NCI-H774 (cell line): Measurements from ENCODE around the gene CA9.
A peak's percentile ranks its signal among the peaks of the same experiment; 100 is the strongest.

Experiments used
- DNase-seq: peaks from one replicate; lab custom pipeline; 2025; lab: John Stamatoyannopoulos, UW

CA9 gene

DNA sequence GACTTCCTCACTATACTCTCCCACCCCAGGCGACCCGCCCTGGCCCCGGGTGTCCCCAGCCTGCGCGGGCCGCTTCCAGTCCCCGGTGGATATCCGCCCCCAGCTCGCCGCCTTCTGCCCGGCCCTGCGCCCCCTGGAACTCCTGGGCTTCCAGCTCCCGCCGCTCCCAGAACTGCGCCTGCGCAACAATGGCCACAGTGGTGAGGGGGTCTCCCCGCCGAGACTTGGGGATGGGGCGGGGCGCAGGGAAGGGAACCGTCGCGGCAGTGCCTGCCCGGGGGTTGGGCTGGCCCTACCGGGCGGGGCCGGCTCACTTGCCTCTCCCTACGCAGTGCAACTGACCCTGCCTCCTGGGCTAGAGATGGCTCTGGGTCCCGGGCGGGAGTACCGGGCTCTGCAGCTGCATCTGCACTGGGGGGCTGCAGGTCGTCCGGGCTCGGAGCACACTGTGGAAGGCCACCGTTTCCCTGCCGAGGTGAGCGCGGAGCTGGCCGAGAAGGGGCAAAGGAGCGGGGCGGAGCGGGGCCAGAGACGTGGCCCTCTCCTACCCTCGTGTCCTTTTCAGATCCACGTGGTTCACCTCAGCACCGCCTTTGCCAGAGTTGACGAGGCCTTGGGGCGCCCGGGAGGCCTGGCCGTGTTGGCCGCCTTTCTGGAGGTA, 2.1 kb downstream of the CA9 start:
- DNase-seq, result no peak

DNA sequence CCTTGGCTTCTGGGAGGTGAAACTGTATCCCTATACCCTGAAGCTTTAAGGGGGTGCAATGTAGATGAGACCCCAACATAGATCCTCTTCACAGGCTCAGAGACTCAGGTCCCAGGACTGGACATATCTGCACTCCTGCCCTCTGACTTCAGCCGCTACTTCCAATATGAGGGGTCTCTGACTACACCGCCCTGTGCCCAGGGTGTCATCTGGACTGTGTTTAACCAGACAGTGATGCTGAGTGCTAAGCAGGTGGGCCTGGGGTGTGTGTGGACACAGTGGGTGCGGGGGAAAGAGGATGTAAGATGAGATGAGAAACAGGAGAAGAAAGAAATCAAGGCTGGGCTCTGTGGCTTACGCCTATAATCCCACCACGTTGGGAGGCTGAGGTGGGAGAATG, 5.4 kb downstream of the CA9 start:
- DNase-seq, result no peak

DNA sequence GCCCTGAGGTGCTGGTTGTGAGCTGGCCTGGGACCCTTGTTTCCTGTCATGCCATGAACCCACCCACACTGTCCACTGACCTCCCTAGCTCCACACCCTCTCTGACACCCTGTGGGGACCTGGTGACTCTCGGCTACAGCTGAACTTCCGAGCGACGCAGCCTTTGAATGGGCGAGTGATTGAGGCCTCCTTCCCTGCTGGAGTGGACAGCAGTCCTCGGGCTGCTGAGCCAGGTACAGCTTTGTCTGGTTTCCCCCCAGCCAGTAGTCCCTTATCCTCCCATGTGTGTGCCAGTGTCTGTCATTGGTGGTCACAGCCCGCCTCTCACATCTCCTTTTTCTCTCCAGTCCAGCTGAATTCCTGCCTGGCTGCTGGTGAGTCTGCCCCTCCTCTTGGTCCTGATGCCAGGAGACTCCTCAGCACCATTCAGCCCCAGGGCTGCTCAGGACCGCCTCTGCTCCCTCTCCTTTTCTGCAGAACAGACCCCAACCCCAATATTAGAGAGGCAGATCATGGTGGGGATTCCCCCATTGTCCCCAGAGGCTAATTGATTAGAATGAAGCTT, 6.1 kb downstream of the CA9 start:
- DNase-seq, result no peak

DNA sequence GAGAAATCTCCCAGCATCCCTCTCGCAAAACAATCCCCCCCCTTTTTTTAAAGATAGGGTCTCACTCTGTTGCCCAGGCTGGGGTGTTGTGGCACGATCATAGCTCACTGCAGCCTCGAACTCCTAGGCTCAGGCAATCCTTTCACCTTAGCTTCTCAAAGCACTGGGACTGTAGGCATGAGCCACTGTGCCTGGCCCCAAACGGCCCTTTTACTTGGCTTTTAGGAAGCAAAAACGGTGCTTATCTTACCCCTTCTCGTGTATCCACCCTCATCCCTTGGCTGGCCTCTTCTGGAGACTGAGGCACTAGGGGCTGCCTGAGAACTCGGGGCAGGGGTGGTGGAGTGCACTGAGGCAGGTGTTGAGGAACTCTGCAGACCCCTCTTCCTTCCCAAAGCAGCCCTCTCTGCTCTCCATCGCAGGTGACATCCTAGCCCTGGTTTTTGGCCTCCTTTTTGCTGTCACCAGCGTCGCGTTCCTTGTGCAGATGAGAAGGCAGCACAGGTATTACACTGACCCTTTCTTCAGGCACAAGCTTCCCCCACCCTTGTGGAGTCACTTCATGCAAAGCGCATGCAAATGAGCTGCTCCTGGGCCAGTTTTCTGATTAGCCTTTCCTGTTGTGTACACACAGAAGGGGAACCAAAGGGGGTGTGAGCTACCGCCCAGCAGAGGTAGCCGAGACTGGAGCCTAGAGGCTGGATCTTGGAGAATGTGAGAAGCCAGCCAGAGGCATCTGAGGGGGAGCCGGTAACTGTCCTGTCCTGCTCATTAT, 6.8 kb downstream of the CA9 start:
- no peak for DNase-seq

DNA sequence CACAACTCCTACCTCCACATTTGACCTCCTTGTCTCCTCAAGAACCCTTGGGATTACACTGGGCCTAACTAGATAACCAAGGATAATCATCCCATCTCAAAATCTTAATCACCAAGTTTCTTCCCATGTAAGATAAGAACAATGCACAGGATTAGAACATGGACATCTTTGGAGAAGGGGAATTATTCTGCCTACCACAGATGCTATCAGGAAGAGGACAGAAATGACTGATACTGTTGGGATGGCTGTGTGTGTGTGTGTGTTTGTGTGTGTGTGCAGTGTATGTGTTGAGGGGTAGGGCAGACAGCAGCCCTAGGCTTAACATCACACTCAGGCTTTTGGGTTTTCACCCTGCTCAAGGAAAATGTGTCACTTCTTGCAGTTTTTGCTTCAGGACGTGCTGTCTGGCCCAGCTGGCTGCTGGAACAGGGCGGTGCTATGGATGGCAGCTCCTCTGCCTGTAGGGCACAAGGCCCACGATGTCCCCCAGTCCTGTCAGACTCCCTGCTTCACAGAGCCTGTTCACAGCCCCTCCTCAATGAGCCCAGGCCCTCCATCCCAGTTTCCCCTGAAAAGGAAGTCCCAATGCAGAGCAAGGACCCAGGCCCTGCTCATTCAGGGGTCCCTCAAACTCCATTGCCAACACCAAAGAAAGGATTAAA, 7.7 kb downstream of the CA9 start:
- DNase-seq, result no peak

DNA sequence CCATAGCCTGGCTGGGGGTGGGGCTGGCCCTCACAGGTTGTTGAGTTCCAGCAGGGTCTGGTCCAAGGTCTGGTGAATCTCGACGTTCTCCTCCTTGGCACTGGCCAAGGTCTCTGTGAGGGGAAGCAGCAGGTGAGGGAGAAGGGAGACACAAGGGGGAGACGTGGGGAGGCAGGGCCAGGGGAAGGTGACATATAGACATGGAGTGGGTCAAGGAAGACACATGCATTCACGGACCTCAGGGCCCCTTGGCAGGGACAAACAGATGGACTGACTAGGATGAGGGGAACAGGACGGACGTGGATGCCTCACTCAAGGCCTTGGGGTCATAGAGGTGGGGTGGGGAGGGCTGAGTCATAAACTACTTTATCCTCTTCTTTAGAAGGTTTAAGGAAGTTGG, 8.3 kb downstream of the CA9 start:
- no peak for DNase-seq

DNA sequence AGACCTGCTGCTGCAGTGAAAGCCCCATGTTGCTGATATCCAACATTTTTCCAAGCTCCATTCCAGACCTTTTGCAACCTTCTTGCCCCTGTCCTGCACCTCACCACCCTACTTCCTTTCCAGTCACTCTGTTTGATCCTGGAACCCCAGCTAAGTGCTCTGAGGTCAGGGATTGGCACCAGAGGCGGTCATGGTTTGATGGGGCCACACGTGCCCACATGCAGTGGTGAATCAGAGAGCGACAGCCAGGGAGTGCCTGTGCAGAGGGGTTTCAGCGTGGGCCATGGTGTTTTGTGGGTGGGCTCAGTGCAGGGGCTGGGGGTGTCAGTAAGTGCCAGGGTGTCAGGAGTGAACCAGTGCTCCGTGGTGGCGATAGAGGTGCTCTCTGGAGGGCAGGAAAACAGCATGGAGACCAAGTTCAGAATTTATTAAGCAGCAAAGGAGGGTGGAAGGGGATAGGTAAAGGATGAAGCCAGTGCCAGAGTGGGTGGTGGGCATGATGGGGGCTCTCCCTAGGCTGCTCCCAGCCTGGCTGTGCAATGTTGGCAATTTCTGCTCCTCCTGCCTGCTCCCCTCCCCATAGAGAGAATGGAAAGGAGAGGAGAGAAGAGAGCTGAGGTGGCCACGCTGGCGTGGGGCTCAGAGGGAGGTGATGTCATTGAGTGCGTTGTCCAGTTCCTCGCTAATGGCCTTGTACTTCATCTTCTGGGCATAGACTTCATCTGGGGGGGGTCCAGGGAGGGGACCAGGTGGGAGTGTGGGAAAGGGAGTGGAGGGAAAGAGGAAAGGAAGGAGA, 9.0 kb downstream of the CA9 start:
- no peak for DNase-seq

DNA sequence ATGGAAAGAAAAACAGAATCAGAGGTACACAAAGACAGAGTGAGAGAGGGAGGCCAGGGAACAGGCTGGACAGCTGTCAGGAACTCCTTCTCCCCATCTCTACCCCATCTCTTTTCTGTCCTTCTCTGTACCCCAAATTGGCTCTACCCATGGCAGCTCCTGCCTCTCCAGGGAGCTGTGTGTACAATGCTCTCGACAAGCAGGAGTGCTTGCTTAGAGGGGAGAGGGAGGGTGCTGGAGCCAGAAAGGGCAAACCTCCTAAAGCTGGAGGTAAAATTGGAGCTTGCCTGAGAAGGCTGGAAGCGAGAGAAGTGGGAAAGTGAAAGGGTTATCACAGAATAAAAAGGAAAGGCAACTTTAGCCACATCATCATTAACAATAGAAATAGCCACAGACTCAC, 9.6 kb downstream of the CA9 start:
- no peak for DNase-seq

DNA sequence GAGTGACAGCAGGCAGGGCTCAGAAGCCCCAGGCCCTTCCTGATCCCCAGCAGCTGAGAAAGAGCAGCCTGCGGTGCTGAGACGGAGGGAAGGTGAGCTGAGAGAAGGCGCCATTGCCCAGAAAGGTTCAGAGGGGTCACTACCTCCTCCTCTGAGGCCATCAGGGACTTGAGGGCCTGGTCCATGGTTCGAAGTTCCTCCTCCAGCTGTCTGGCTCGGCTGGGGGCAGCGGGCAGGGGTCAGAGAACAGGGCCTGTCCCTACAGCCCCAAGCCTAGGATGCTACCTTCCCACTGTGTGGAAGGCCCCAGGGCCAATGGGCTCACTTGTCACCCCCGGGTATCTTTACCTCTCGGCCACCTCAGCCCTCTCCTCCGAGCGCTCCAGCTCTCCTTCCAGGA, 11.2 kb downstream of the CA9 start:
- no peak for DNase-seq

DNA sequence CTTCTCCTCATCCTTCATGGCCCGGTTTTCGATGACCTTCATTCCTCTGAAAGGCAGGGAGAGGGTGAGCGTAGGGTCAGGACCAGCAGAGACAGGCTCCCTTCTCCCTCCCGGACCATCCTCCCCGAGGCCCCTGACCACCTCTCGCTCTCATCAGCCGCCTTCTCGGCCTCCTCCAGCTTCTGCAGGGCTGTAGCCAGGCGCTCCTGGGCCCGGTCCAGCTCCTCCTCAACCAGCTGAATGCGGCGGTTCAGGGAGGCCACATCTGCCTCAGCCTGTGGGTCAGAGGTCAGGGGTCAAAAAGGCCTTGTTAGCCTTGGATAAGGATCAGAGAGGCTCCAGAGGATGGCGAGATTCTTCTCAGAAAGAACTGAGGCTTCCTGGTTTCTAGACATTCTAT, 11.8 kb downstream of the CA9 start:
- DNase-seq, result no peak

DNA sequence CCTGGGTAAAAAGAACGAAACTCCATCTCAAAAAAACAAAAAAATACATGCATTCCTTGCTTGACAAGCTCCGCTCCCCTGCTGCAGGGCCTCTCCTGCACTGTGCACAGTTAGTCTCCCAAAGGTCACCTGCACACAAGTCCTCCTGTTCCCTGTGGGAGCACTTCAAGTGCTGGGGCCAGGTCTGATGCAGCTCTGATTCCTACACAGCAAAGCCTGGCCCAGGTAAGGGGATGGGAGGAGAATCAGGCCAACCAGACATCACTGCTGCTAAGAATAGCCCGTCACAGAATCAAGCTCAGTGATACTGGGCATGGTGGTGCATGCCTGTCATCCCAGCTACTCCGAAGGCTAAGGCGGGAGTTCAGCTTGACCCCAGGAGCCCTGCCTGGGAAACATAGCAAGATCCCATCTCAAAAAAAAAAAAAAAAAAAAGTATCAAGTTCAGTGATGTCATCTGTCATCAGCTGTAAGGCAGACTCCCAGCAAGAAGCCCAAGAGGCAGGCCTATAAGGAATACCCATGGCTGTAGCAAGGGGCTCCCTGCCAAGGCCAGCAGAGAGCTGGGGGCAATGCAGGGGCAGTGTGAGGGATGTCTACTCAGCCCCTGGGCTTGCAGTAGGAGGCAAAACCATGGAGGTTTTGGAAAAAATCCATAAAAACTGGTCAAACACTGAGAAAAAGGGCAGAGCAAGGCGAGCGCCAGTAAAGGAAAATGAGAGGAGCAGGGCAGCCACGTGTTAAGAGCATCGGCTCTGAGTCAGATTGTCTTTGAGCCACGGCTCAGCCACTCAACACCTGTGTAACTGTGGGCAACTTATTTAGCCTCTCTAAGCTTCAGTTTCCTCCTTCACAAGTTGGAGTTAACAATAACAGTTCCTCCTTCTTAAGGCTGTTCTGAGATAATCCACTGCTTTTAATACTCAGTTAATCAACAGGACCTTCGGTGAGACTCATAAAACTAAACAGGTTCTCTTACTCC, 12.8 kb downstream of the CA9 start:
- DNase-seq, result no peak

DNA sequence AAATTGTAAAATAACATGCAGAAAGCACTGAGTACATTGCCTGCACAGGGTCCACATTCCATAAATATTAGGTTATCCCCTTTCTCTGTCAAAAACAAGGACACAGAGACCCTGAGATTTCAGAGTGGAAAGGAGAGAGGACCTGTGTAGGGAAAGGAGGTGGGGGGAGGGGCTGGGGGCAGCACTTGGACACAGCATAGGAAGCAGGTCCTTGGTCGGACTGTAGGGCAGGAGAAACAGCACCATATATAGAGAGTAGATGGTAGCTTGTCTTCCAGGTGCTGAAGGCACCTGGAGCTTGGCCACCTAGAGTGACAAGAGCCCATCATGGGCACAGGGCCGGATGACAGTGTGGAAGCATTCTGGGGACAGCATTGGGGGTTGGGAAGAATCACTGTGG, 13.6 kb downstream of the CA9 start:
- DNase-seq, result no peak

DNA sequence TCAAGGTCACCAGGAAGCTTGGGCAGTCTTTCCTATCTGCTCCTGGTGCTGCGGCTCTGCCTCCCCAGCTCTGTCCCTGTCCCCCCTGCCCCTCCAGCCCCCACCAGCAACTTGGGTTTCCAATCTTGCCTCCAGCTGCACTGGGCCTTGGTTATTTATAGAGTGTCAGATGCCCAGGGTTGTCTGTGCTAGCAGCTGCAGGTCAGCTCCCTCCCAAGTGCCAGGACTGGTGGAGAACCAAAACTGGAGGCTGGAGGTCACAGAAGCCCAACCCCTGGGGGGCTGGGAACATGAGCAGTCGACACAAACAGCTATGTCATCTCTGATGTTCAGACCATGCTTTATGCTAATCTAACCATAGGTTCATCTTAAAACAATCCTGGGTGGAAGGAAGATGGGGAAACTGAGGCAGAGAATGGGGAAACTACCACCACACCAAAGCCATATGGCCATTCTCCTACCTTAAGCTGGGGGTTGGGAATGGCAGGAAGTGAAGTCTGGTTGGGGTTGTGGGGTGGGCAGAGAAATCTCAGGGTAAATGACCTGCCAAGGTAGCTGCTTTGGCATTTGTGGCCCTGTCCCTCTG, 14.3 kb downstream of the CA9 start:
- no peak for DNase-seq

DNA sequence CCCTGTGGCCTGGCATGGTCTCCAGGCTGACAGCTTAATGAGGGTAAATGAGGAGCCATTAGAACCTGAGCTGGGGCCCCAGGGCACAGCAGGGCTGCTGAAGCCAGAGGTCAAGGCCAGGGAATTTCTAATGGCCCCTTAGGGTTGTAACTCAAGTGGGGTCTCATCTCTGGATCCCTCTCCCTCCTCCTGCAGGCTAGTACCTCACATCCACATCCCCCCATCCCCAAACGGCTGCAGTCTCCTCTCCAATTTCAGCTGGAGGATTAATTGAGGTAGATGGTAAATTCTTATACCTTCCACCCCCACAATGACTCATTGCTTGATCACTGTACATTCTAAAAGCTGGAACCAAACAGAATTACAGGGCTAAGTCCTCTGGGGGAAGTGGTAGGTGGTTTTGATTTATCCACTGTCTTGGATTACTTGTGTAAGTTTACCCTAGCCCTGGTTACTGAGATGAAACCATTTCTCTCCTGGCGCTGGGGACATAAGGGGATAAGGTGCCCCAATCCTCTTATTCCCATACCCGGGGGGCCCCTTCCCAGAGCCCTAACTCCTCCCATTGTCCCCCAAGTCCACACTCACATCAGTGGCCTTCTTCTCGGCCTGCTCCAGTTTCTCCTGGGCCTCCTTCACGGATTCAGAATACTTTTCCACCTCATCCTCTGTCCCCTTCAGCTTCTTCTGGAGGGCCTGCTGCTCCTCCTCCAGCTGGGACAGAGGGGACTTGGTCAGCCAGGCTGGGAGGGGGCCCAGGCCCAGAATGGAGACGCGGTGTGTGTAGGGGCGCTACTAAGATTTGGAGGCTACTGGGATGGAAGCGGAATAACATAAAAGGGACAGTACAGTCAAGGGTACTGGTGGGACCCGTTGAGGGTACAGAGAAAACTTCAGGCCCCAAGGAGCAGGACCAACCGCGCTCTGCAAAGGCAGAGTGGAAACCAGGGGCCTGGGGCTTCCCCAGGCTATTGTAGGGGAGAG, 15.1 kb downstream of the CA9 start:
- DNase-seq, result no peak

DNA sequence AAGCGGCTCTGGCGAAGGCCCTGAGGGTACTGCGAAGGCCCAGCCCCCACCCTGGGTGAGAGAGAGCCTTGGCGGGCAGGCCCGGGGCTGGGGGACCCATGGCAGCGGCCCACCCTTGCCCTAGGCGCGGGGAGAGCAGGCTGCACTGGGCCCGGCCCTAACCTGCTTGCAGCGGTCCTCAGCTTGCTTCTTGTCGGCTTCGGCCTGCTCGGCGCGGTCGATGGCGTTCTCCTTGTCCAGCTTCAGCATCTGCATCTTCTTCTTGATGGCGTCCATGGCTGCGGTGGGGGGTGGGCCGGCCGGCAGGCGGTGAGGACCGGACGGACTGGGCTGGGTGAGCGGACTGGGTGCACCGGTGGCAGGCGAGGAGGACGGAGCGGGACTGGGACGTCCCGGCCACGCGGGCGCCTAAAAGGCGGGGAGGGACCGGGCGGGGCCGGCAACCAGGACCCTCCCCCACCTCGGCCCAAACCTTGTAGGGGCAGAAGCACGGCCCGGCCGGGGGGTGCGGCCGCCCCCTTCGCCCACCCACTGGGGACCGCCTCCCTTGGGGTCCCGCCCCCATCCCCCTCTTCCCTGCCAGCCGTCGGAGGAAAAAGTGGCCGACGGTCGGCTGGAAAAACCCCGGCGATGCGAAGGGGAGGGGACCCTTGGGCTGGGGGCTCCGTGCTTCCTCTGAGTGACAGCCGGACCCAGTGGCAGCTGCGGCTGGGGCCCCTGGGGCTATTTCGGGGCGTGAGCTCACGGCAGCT, 16.0 kb downstream of the CA9 start, which contains the start of gene TPM2:
TSS of gene TPM2 (minus strand) at position 384 of the 752 bp plus-strand sequence. CDS start at position 276, 108 bp downstream.
- no peak for DNase-seq

DNA sequence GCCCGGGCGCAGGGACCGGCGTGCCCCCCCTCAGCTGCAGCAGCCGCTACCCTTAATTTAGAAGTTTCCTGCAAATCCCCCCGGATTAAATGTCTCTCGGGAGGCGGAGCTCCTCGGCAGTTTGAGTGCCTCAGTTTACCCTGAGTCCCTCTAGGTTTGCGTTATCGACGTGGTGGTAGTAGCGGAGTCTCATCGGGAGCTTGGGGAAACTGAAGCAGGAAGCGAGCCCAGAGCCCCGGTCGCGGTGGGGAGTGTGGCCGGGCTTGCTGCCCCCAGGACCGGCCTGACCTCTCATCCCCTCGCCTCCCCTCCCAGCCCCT, 16.5 kb downstream of the CA9 start:
- DNase-seq, result no peak

DNA sequence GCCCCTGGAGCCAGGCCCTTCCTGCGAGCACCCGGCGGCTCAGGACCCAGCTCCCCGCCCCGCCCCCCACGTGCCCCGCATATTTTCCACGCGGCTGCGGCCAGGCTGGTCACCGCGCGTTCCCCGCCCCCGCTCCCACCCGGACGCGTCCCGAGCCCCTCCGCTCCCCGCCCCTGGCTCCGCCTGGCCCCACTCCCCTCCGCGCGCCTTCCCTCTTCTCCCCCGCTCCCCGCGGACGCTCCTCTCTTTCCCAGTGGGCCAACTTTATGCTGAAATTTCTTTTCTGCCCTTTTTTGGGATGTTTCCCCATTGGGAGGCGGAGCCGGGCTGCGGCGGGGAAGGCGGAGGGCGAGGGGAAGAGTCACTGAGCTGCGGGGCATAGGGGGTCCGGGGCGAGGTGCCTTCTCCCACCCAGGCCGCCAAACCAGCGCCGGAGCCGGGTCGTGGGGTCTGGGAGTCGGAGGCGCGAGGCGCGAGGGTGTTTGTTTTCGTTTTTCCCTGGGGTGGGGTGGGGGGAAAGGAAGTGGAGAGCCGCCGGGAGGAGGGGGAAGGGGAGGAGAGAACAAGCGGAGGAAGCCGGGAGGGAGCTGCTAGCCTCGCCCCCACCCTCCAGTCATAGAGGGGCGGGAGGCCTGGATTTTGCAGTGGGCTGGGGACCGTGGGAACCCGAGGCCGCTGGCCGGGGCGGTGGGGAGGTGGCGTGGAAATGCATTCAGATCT, 17.0 kb downstream of the CA9 start:
- peak; percentile 6 for DNase-seq

DNA sequence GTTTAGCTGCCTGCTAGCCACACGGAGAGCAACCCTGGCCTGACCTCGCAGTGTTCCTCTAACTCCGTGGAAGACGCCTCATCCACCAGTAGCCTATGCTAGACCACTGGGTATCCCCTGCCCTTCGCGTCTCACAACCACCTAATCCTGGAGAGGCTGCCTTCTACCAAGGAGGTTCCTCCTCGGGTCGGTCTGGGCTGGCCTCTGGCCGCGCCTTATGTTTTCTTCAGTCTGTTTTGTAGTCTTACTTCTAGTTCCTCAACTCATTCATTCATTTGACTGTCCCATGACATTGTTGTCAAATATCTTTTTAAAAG, 17.6 kb downstream of the CA9 start:
- DNase-seq, result no peak
